HG02852 (cell line): ENCODE data around the gene ZNF397.

Experiments
- ATAC-seq: cut with Tn5 transposase; IDR thresholded peaks from one replicate; pipeline ENCODE4 v1.9.1; 2021; ENCODE audit warnings: mild to moderate bottlenecking, moderate library complexity; ENCODE audit not compliant: unreplicated experiment

Gene ZNF397

DNA sequence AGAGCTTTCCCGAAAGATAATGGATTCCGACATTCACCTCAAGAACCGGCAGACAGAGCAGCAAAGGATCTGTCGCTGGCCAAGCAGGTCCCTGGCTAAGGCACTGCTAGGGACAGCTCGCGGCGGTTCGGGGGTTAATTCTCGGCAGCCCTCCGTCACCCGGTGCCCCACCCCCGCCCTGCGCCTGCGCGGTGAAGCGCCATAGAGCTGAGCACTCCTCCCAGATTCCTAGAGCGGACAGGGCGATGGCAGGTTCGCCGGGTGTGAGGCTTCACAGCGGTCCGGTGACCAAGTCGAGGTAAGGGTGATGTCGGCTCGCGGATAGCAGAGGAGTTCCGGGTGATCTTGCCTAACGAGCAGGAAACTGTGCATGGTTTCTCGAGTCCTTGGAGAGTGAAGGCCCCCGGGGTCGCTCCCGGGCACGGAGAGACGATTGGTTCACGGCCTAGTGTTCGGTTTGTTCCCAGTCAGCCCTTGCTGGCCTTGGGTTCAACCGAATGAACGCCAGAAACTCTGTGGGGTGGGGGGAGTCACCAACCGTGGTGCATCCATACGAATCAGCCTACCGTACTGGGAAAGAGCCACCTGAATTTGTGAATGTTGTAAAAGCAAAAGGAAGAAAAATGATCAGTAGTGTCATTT is 49.4 kb downstream of the ZNF397 start, which contains the start of gene ZSCAN30:
Gene ZSCAN30 (minus strand): TSS at position 136 of the 642 bp plus-strand sequence. CDS start 25,877 bp downstream, outside the sequence.
- peak; percentile 94 for ATAC-seq

GRCh38 chr18:35291166-35291565 is 50.3 kb downstream of the ZNF397 start:
- ATAC-seq = no peak

DNA sequence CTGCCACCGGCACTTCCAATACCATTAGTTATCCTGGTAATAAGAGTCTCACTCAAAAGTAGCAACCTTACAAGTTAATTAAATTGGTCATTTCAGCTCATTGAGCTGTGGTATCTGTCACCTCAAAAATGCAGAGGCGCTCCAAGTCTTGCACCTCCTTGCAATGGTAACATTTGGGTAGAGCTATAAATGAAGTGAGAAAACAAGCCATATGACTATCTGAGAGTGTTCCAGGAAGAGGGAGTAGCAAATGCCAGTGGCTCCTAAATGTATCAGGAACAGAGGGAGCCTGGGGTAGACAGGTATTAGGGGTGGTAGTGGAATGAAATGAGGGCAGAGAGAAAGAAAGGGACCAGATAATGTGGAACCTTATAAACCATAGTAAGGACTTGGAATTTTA is 55.2 kb downstream of the ZNF397 start:
- ATAC-seq = no peak

DNA sequence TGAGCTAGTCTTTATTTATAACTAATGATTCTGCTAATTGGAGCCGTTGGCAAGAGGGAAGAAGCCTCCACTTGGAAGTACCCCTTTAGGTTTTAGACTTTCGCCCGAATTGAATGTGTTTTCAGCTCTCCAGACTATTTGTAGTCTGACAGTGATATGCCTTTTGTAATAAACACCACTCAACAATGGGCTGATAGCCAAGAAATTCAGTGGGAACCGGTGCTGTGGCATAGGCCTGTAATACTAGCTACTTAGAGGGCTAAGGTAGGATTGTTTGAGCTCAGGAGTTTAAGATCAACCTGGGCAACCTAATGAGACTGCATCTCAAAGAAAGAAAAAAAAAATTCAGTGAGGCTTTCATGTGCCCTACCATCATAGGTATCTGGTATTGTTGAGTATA is 62.8 kb downstream of the ZNF397 start:
- ATAC-seq = no peak

DNA sequence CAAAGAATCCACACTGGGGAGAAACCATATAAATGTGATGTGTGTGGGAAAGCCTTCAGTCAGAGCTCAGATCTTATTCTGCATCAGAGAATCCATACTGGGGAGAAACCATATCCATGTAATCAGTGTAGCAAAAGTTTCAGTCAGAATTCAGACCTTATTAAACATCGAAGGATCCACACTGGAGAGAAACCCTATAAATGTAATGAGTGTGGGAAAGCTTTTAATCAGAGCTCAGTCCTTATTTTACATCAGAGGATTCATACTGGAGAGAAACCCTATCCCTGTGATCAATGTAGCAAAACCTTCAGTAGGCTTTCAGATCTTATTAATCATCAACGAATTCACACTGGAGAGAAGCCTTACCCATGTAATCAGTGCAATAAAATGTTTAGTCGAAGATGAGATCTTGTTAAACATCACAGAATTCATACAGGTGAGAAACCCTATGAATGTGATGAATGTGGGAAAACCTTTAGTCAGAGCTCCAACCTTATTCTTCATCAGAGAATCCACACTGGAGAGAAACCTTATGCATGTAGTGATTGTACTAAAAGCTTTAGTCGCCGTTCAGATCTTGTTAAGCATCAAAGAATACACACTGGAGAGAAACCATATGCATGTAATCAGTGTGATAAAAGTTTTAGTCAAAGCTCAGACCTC is 65.9 kb downstream of the ZNF397 start:
- no peak for ATAC-seq
